PC-9 (cell line): Measurements from ENCODE around the gene SESN3. TPM values are rescaled to one million over a fixed set of nuclear protein-coding genes. Genes with fewer than 3 reads are reported as not detected.

Experiments
- BruUV-seq: library from RNA; stranded (reverse); fragments of 400-500 nt; replicated peaks from 2 replicates; lab custom pipeline; 2021; lab: Mats Ljungman, UMichigan
- CTCF ChIA-PET: fragments of 300-600 bp; sonication (Branson Sonifier 250); formaldehyde crosslinking; loops from one replicate; lab custom pipeline; 2022; ENCODE audit warnings: antibody characterized with exemption; lab: Charles Lee
- POLR2A ChIA-PET: fragments of 300-600 bp; sonication (Branson Sonifier 250); formaldehyde crosslinking; loops from one replicate; lab custom pipeline; 2022; ENCODE audit warnings: antibody characterized with exemption; ENCODE audit not compliant: unreplicated experiment; lab: Charles Lee
- DNase-seq, 2 experiments: peaks; one replicate each; pipeline versions ENCODE4 v3.0.0 to v3.0.0-alpha.2; 2015 to 2022; ENCODE audit warnings: mixed read lengths in 1 of 2
- H2AFZ ChIP-seq: fragments of 200-600 bp; sonication (generic); 2 replicates; pipeline ENCODE4 v1.8.1; 2017; ENCODE audit warnings: antibody characterized with exemption
- H3F3A ChIP-seq: fragments of 200-600 bp; sonication (generic); 2 replicates; pipeline ENCODE4 v1.8.1; 2017; ENCODE audit warnings: antibody characterized with exemption, mild to moderate bottlenecking, low read depth; ENCODE audit not compliant: insufficient read depth
- H3K27ac ChIP-seq: fragments of 200-600 bp; sonication (generic); 2 replicates; pipeline ENCODE4 v1.6.1; 2016; ENCODE audit warnings: mixed run types
- H3K27me3 ChIP-seq: fragments of 200-600 bp; sonication (generic); 2 replicates; pipeline ENCODE4 v1.6.1; 2016; ENCODE audit warnings: low read depth, mixed run types; ENCODE audit not compliant: insufficient read depth
- H3K36me3 ChIP-seq: fragments of 200-600 bp; sonication (generic); 2 replicates; pipeline ENCODE4 v1.6.1; 2016; ENCODE audit warnings: low read depth, mixed run types
- H3K4me1 ChIP-seq: fragments of 200-600 bp; sonication (generic); replicated peaks from 2 replicates; pipeline ENCODE4 v1.6.1; 2016; ENCODE audit warnings: mixed run types; ENCODE audit not compliant: insufficient read depth
- H3K4me2 ChIP-seq: fragments of 200-600 bp; sonication (generic); 2 replicates; pipeline ENCODE4 v1.6.1; 2017; ENCODE audit warnings: mixed run types
- H3K4me3 ChIP-seq: fragments of 200-600 bp; sonication (generic); 2 replicates; pipeline ENCODE4 v1.6.1; 2016; ENCODE audit warnings: mixed run types
- H3K79me2 ChIP-seq: fragments of 200-600 bp; sonication (generic); 2 replicates; pipeline ENCODE4 v1.6.1; 2017; ENCODE audit warnings: low read depth, mixed run types
- H3K9me2 ChIP-seq: fragments of 200-600 bp; sonication (generic); 2 replicates; pipeline ENCODE4 v1.8.1; 2017; ENCODE audit warnings: mild to moderate bottlenecking; ENCODE audit not compliant: insufficient read depth
- H3K9me3 ChIP-seq: fragments of 200-600 bp; sonication (generic); 2 replicates; pipeline ENCODE4 v1.8.1; 2016; ENCODE audit warnings: low read depth; ENCODE audit not compliant: insufficient read depth
- H4K20me1 ChIP-seq: fragments of 200-600 bp; sonication (generic); 2 replicates; pipeline ENCODE4 v1.8.1; 2017; ENCODE audit not compliant: insufficient read depth
- CTCF ChIP-seq: fragments of 200-600 bp; sonication (generic); conservative IDR thresholded peaks from 2 replicates; pipeline ENCODE4 v1.6.1; 2017; ENCODE audit warnings: mixed run types, antibody characterized with exemption, mild to moderate bottlenecking, moderate library complexity
- EZH2 ChIP-seq: fragments of 200-600 bp; sonication (generic); IDR thresholded peaks from 2 replicates; pipeline ENCODE4 v1.8.0; 2017; ENCODE audit warnings: antibody characterized with exemption, low read depth
- intact Hi-C: fragments of 100-400 bp; cut with micrococcal nuclease; formaldehyde crosslinking; loops from one replicate; pipeline ENCODE4 v1.10.0; 2022; ENCODE audit not compliant: unreplicated experiment
- total RNA-seq: library from RNA; stranded (reverse); gene quantifications from 2 replicates; pipeline ENCODE4 v1.2.3, GENCODE V29; 2021

SESN3 gene
- total RNA-seq, 1 experiment from 2014 or later, result 0.85 TPM

DNA sequence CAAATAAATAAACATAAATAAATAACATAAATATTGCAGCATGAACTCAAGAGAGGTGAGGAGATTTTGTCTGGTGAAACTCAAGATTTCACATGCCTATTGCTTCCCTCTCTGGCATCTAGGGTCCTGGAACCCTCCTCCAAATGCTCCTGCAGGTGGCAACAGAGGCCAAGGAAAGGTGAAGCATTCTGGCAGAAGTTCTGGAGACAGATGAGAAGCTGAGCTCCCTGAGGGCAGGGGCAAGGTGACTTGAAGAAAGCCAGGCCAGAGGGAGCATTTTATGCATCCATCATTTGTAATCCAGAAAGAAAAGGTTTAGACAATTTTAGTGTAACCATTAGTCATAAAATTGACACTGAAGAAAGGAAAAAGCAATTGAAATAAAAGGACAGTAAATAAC lies 76.5 kb downstream of the SESN3 start:
- Histone ChIP-seq H3K4me1 (peaks cover 12% of the 10 kb centered on the region), H3K27ac (no peak overlapping the region), H3K9me3 (no peaks in the 10 kb centered on the region), H3F3A (peaks cover 16% of the 10 kb centered on the region), H4K20me1 (no peaks in the 10 kb centered on the region), H3K9me2 (no peaks in the 10 kb centered on the region), H3K79me2 (no peaks in the 10 kb centered on the region), H3K4me3 (no peak overlapping the region), H3K27me3 (no peaks in the 10 kb centered on the region), H3K36me3 (no peaks in the 10 kb centered on the region), H3K4me2 (no peak overlapping the region), H2AFZ (no peak overlapping the region)
- no TSS peak for BruUV-seq
- POLR2A ChIA-PET, result no interaction called here
- CTCF ChIA-PET, result interaction anchor here (0.5 to 1.5 kb wide), 3 partner anchors 76 to 1270 kb away, joined by 3 to 4 read pairs (median 3); partner anchors contain the start of gene SRSF8
- intact Hi-C loops, result loop anchor here (5.0 kb wide), 2 partner anchors 47 to 1273 kb away; no protein-coding TSS in a partner anchor
- TF ChIP-seq CTCF, result peak; percentile 77
- TF ChIP-seq EZH2, result no peak
- peak; percentile 35 to 55 for DNase-seq

DNA sequence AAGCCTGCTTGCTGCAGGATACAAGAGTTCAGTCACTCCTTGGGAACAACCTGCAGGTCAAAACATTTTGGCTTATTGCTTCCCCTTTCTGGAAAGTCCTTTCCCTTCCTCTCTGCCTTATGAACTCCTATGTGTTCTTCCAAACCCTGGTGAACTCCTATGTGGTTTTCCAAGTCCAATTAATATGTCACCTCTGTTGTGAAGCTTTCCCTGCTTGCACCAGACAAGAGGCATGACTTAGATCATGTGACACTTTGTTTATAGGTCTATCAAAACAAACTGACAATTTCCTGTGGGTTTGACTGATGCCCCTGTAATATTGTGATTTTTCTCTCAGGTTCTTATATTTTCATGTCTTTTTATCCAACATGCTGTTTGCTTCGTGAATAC lies 77.2 kb downstream of the SESN3 start:
- peaks cover 19% of the 10 kb centered on the region for H3K4me1 ChIP-seq
- H3K9me3 ChIP-seq, result no peaks in the 10 kb centered on the region
- H3K4me2 ChIP-seq, result no peak overlapping the region
- no peaks in the 10 kb centered on the region for H3K27me3 ChIP-seq
- DNase-seq, result no peak
- intact Hi-C loops, result loop anchor here (2.0 to 5.0 kb wide), 3 partner anchors 47 to 1273 kb away; no protein-coding TSS in a partner anchor
- no peaks in the 10 kb centered on the region for H3K9me2 ChIP-seq
- H2AFZ ChIP-seq, result no peak overlapping the region
- H3K36me3 ChIP-seq, result no peaks in the 10 kb centered on the region
- POLR2A ChIA-PET, result no interaction called here
- H3K79me2 ChIP-seq, result no peaks in the 10 kb centered on the region
- CTCF ChIA-PET, result interaction anchor here (1.5 kb wide), 1 partner anchor 1271 kb away, joined by 4 read pairs; no protein-coding TSS in a partner anchor
- no TSS peak for BruUV-seq
- H3K27ac ChIP-seq, result no peak overlapping the region
- TF ChIP-seq CTCF (no peak), EZH2 (no peak)
- H3F3A ChIP-seq, result peaks cover 16% of the 10 kb centered on the region
- no peak overlapping the region for H3K4me3 ChIP-seq
- H4K20me1 ChIP-seq, result no peaks in the 10 kb centered on the region

DNA sequence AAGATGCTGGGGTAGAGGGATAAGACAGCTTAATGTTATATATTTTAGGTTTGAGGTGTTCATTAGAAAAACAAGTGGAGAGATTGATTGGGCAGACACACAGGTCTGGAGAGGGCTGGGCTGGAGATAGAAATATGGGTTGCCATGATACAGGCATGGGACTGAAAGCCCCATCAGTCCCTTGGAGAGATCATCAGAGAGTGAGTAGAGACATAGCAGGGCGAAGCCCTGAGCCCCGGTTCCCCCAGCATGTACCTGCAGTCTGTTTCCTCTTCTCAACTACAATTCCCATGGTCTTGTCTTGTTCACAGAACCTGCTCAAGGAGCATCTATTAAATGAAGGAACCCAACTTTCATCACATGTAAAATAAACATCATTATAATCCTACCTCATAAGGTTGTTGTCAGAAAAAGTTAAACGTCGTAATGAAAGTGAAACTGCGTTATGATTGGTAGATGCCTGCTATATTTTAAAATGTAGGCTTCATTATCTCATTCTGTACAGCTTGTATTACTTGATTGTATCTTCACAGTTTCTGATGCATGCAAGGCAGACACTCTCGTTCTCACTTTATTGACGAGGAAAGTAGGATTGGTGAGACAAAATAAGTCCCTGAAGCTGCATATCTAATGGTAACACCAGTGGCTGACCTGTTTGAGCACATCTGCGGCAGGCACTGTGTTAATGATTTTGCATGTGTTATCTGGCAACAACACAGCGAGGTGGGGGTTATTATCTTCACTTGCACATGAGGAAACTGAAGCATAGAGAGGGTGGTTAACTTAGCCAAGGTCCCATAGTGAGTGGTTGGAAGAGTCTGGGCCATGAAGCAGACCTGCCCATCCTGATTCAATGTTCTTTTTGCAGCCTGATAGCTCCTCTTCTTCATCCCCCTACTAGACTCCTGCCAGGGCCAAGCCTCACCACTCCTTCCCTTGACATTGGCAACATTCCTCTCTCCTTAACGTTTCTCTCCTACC lies 77.8 kb downstream of the SESN3 start:
- Histone ChIP-seq H3K4me2 (no peak overlapping the region), H3K79me2 (no peaks in the 10 kb centered on the region), H4K20me1 (no peaks in the 10 kb centered on the region), H3F3A (peaks cover 22% of the 10 kb centered on the region), H3K4me1 (peaks cover 19% of the 10 kb centered on the region), H3K27me3 (no peaks in the 10 kb centered on the region), H3K27ac (no peak overlapping the region), H3K4me3 (no peak overlapping the region), H2AFZ (no peak overlapping the region), H3K9me3 (no peaks in the 10 kb centered on the region), H3K36me3 (no peaks in the 10 kb centered on the region), H3K9me2 (no peaks in the 10 kb centered on the region)
- POLR2A ChIA-PET, result no interaction called here
- intact Hi-C loops, result loop anchor here (2.0 to 5.0 kb wide), 3 partner anchors 46 to 1274 kb away; no protein-coding TSS in a partner anchor
- no TSS peak for BruUV-seq
- DNase-seq, result no peak
- CTCF ChIA-PET, result interaction anchor here (0.9 to 1.3 kb wide), 2 partner anchors 45 to 85 kb away, joined by 4 to 5 read pairs; no protein-coding TSS in a partner anchor
- TF ChIP-seq CTCF (no peak), EZH2 (no peak)
